Measurements from ENCODE around the gene RGMA.

GRCh38 chr15:93024293-93024692 is 64.7 kb downstream of the RGMA start:
- no peak for TF ChIP-seq CTCF (IDR thresholded peaks at IDR 0.05)
- no peak for TF ChIP-seq POLR2A (IDR thresholded peaks at IDR 0.05)
